Stimulated activated CD8-positive, alpha-beta memory T cell treated with anti-CD3 and anti-CD28 coated beads, Interleukin-2, amount 100 ng/mL, for 48 hours (primary cell): ENCODE results near the gene PKHD1.

ENCODE experiments used
- DNase-seq, 2 donors: peaks; one replicate each; pipeline ENCODE4 v3.0.0-alpha.2; 2020; ENCODE audit warnings: low read depth in 2 of 2

PKHD1 gene

DNA sequence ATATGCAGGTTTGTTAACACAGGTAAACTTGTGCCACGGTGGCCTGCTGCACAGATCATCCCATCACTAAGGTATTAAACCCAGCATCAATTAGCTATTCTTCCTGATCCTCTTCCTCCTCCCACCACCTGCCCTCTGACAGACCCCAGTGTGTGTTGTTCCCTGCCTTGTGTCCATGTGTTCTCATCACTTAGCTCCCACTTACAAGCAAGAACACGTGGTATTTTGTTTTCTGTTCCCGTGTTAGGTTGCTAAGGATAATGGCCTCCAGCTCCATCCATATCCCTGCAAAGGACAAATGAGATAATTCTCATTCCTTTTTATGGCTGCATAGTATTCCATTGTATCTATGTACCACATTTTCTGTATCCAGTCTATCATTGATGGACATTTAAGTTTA, 294.0 kb downstream of the PKHD1 start:
- no peak for DNase-seq

DNA sequence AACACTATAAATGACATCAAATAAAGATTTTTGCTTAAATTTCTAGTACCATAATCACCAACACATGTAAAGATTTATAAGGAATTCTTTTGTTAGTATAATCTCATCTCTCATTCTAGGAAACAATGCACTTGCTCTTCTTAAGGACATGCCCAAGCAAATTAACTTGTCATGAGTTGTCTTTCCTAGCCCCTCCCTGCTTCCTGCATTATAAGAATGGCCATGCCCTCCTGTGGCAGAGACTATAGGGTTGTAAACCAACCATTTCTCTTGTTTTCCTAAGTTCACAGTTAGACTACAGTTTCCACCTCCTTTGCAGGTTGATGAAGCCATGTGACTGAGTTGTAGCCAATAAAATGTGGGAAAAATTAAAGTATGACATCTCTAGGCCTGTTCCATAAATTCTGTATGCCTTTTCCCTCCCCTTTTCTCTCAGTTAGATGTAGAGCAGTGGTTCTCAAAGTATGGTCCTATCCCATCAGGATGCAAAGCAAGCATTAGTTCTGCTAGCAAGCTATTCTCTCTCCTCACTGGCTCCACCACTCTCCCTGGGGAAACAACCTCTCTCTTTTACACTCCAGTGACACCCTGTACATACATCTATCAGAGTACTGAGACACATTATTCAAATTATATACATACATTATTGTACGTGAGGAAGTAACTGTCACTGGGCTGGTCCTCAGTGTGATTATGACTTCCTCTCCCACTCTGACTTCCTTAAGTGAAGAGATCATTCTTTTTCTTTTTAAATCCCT, 295.0 kb downstream of the PKHD1 start:
- no peak for DNase-seq

DNA sequence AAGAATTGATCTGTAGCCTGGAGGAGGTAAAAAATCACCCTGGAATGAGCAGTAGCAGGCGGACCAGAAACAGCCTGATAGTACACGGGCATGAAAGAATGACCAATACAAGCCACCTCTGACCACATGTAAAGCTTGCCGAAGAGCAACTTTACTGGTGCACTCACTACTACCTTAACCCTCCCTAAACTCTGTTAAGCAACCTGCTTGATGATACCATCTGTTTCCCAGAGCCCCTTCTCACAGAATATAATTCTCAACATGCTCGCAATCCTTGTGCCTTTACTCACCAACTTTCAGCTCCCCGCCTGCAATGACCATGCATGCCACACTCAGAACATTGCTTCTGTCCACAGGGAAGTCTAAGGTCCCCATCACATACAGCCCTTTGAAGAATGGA, 296.5 kb downstream of the PKHD1 start:
- DNase-seq = no peak

DNA sequence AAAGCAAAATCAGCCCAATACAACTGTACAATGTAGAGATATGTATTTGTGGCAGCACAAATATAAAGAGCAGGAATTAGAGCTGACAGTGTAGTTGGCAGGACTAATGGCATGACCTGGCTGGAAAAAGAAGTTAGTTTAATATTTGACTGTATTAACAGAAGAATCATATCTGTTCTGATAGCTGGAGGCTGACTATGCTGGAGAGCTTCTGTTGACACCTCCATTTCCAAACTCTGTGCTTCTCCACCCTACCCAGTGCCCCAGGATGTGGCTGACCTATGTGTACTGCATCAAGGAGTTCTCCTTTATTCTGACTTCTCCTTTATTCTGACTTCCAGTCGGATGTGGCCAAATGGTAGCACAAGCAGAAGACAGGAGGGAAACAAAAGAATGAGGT, 299.3 kb downstream of the PKHD1 start:
- DNase-seq = no peak

DNA sequence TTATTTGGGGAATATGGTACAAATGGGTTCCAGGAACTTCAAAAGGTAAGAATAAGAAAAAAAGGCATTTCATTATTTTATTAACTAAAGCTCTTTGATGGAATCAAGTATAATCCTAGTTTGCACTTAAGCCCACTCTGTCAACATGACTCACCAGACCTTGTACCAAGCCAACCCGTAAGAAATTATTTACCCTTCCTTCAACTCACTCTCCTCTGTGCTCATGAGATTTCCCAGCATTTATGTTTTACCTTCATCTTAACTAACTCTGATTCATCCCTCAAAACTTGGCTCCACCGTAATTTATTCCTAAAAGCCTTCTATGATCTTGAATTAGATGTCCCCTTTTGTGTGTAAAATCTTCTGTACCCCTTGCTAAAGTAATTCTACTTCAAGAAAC, 308.7 kb downstream of the PKHD1 start:
- DNase-seq = no peak

DNA sequence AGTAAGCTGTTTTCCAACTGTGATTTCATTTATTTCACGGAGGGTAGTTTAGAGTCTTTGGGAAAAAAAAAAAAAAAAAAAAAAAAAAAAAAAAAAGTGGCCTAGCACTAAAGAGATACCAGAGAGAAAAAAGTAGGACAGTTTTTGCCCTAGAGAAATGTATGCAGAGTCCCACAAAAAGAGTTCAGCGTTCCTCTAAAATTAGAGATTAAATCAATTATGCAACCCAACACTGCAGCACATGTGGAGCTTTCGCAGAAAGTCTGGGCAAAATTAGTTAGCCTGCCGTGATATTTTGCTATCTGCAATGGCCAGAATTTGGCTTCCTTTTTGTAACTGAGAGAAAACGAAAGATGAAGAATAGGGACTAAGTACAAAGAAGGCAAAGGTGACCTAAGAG, 309.8 kb downstream of the PKHD1 start:
- no peak for DNase-seq

DNA sequence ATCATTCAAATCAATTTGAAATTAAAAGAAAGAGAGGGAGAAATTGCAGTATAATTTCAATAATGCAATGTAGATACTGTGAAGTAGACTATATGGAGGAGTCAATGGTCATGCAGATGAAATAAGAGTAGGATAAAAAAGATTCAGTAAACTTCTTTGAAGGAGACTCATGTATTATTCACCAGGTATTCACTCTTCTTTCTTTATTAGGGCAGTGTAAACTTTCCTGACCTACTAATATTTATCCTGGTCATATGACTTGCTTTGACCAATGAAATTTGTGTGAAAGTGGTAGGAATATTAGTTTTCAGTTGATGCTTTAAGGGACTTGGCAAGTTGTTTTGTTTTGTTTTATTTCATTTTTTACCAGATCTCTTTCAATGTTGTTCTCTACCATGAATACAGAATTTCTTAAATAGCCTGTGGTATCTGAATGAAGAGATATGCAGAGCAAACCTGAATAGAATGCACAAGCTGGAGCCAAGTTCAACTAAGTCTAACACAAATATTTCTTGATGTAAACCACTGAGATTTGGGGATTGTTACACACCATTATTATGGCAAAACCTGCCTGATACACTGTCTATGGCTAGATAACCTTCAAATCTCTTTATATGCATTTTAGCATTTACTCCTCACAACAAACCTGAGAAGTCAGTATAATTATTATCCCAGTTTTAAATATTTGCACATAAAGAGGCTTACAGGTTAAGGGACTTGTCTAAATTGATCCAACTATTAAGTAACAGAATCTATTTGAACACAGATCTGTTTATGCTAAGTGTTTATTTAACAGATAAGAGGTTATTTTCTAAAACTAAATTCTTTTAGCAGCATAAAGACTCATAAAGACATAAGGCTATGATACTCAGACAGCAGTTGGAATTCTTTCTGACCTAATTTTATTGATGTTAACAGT, 311.2 kb downstream of the PKHD1 start:
- DNase-seq = no peak

DNA sequence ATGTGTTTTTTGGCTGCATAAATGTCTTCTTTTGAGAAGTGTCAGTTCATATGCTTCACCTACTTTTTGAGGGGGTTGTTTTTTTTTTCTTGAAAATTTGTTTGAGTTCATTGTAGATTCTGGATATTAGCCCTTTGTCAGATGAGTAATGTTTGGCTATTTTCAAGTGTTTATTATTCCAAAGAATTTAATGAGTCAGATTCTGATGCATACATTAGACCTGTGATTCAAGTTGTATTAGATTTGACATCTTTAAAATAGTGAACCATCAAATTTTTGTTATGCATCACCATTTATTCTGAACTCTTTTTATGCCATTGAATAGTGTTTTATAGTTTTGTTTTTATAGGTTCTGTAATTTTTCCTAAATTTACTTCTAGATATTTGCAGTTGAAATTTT, 319.3 kb downstream of the PKHD1 start:
- DNase-seq = no peak

DNA sequence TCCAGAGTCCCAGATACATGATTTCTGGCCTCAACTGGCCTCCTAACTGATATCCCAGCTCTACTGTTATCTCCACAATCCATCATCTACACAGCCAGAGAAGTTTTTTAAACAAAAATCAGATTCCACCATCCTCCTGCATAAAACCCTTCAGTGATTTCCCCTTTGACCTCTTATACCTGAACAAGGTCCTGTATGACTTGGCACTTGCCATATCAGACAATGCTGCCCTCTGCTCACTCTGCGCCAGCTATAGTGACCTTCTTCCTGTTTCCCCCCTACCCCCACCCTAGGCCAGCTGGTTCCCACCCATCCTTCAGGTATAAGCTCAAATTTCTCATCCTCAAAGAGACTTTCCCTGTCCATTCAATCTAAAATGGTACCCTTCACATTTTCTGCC, 322.2 kb downstream of the PKHD1 start:
- DNase-seq = no peak

DNA sequence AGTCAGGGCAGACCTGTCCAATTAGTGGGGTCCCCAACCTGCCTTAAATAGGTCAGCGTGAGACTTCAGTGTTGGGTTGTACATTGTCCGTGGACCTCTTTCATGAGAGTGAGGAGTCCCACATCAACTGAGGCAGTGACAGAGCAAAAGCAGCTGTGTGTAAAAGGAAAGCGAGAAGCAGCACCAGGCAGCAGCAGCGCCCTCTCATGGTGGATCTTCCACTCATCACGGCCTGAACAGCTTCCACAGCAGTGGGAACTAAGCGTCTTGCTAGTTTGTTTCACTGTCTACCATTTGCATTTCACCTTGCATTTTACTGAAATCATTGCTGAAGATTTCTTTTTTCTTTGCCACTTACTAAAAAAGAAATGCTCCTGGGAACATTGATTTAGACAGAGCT, 333.8 kb downstream of the PKHD1 start:
- no peak for DNase-seq

DNA sequence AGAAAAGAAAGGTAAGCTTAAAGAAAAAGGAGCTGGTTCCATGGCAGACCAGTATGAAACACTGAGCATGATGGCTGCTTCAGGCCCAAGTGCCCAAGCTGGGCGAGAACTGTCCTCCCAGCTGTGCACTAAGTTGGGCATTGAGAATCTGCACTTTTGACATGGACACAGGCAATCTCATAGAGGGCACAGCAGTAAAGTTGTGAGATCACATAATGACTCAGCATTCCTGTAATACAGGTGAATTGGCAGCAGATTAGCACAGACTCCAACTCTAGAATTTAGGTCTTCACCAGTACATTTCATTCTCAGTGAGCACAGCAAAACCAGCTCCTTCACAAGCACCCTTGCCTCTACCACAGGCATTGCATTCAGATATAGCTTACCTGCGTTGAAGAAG, 343.4 kb downstream of the PKHD1 start:
- no peak for DNase-seq

DNA sequence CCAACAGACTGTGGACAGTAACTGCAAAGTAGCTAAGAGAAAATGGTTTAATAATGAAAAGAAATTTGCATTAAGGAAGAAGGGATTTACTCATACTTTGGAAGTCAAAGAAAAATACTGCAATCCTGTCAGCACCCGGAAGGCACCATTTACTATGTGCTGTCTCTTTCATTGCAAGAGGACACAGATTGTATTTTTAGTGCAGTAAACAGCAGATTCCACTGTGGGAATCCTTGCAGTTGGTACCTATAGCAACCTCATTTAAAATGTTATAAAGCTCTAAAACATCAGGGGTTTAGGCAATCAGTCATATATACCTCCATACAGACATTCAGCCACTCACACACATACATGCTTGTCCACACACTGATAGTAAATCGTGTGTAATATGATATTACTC, 346.8 kb downstream of the PKHD1 start:
- DNase-seq = no peak

DNA sequence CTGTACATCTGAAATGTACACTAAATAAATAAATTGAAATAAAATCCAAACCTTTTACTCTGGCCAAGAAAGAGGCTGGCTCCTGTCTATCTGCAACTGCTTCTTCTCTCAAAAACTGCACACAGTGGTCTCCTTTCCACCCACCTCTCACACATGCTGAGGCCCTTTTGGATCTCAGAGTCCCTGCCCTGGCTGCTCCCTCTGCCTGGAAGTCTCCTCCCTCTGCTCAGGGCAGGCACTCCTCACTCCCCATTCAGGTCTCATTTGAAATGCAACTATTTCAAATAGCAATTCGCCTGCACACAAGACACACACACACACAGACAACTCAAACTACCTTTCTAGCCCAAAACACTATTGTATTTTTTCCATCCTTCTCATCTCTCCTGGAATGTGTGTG, 348.8 kb downstream of the PKHD1 start:
- no peak for DNase-seq

DNA sequence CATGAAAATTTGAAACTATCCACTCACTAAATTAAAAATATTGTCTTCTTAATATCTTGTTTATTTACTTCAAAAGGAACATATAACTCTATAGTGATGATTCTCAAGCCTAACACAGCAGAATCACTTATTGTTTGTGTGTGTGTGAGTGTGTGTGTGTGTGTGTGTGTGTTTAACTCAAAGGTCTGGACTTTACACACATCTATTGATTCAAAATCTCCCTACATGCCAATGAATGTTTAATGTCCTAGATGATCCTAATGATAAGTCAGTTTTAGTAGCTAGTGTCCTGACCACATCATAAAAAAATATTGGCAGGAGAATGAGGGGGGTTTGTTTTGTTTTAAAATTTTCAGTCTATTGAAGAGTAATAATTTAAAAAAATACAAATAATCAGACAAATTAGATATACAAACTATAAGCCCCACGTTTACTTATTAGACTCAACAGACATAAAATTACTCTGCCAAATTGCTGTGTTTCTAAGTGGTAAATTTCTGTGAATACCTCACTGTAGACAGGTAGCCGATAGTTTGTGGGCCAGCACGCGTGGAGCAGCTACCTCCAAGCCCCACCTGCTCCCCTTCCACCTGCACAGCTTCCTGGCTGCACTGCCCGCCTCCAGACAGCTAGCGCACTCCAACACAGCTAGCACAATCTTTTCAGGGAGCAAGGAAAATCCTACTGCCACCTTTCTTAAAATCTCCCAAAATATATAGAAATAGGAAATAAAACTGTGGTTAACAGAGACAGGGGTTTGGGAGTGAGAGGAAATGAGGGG, 349.6 kb downstream of the PKHD1 start:
- no peak for DNase-seq

DNA sequence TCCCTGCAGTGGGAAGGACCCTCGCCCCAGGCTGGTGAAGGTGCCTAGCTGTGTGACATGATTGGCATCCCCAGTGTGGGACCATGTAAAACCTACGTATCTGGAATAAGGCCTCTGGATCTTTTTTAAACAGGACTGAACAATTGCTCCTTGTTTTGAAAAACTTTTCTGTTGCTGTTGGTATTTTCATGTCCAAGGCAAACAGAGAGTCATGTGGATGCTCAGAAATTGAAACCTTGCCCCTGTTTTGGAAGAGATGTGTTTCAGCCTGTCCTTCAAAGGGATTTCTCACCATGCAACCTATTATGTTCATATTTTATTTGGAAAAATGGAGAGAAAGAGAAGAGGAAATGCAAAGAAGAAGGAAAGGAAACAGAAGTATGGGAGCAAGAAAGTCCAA, 362.3 kb downstream of the PKHD1 start:
- DNase-seq = no peak

DNA sequence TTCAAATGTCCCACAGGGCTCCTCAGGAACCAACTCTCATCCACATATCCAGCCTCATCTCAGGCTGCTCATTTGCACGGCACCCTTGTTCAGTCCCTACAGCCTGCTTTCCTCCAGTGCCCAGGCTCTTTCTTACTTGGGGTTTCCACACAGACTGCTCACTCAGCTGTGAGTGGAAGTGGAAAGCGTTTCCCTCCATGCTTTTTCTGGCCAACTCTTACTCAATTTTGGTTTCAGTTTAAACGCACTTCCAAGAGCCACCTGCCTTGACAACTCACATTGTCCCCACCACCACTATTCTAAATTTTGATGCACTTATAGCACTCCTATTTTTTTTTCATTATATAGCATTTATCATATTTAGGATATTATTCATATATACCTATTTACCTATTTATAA, 367.1 kb downstream of the PKHD1 start:
- no peak for DNase-seq

DNA sequence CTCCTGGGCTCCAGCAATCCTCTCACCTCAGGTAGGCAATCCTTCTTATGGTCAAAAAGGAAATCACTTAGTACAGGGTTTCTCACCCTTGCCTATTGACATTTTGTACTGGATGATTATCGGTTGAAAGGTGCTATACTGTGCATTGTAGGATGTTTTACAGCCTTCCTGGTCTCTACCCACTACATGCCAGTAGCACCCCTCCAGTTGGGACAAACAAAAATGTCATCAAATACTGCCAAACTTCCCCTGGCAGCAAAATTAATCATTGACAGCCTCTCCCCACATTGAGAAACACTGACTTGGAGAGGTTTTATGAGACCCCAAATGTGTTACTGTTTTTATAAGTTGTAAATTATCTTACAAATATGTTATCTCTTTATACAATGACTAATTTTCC, 368.1 kb downstream of the PKHD1 start:
- no peak for DNase-seq

DNA sequence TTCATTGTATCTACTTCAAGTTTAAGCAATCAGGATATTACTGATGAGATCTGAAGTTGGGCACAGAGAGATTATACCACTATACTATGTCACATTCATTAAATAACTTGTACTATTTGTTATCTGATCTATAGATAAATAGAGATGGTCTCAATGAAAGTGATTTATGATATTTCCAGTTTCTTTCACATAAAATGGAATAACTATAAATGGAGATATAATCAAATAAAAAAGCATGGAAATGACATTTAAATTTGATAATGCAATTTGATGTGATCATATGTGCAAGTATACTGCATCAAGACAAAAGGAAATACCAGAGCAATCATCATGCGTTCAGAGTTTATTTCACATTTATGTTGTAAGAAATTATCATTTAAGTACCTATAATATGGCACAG, 368.9 kb downstream of the PKHD1 start:
- DNase-seq = no peak

DNA sequence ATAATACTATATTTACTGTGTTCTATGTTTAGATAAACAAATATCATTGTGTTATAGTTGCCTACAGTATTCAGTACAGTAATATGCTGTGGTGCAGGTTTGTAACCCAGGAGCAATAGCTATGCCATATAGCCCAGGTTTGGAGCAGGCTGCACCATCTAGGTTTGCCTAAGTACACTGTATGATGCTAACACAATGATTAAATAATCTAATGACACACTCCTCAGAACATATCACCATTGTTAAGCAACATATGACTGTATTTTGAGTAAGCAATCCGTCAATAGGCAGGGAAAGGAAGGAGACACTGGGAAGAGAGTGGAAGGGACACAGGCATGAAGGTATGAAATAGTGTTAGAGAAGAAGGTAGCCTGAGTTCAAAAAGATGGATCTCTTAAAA, 369.9 kb downstream of the PKHD1 start:
- DNase-seq = no peak

DNA sequence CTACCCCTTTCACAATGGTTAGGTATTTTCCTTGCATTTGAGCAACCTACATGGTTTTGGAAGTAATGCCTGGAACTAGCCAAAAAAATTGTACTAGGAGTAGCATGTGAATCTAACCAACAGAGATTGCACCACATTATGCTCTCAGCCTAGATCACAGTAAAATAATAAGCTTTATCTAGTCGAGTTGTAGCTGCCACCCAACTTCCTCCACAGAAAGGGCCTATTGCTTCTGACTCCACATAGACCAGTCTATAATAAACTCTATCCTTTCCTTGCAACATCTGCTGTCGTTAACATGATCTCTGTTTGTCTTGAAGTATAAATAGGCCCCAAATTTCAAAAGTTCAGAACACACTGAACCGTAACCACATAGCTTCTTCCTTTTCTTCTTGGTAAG, 375.5 kb downstream of the PKHD1 start:
- no peak for DNase-seq

DNA sequence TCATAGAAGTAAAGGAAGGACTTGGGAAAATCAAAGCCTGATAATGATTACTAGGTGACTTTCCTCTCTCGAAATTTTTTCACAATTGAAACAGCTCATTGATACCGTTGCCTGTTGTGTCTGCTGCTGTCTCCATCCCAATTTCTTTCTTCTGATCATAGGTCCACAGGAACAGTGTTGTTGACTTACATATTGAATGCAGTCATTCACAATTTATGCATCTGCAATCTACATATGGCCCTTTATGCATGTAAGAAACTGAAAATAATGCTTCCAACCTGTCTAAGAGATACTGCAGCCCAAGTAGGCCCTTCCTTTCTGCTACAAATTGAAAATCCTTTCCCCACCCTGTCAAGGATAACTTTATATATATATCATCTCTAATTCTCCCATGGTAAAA, 381.3 kb downstream of the PKHD1 start:
- DNase-seq = no peak

DNA sequence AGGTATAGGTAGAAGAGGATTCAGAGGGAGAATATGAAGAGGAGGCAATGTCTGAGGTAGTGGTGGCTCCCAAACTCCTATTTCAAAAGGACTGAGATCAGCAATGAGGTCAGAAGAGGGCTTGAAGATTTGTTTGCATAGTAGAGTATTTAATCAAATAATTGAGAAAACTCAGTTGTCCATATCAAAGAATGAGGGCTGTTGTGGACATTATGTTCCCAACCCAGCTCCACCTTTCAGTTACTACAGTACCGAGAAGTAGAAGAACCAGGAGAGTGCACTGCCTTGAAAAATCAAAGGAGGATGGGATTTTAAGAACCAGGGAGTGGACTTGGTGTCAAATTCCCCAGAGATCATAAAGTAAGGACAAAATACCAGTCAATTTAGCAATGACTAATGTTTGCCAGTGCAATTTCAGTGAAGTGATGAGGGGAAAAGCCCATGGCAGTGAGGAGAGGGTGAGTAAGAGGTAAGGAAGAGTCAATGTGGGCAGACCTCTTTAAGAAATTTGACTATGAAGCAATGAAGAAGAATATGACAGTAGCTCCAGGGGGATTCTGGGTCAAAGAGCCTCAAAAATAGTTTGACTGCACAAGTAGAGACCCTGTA, 382.4 kb downstream of the PKHD1 start:
- DNase-seq = no peak
